Activated CD8-positive, alpha-beta T cell treated with anti-CD3 and anti-CD28 coated beads for 36 hours (primary cell): Measurements from ENCODE around the gene PKIG. TPM values are rescaled to one million over a fixed set of nuclear protein-coding genes. Genes with fewer than 3 reads are reported as not detected.
A peak's percentile ranks its signal among the peaks of the same experiment; 100 is the strongest.

ENCODE experiments used
- ATAC-seq: fragments of 200-7000 bp; cut with Tn5 transposase; one replicate; pipeline ENCODE4 v1.10.0; 2021; ENCODE audit warnings: mild to moderate bottlenecking, moderate library complexity
- CTCF ChIA-PET: fragments of 350-600 bp; sonication (Branson Sonifier 250); formaldehyde crosslinking; loops from one replicate; lab custom pipeline; 2021; ENCODE audit warnings: antibody characterized with exemption; lab: Charles Lee
- POLR2A ChIA-PET: fragments of 350-600 bp; sonication (Branson Sonifier 250); formaldehyde crosslinking; loops from one replicate; lab custom pipeline; 2021; ENCODE audit warnings: antibody characterized with exemption; lab: Charles Lee
- DNase-seq: peaks from one replicate; pipeline ENCODE4 v3.0.0-alpha.2; 2020
- H3K27ac Mint-ChIP-seq: one replicate; pipeline ENCODE4 v1.8.0; 2021; ENCODE audit warnings: mild to moderate bottlenecking, mixed read lengths
- H3K27me3 Mint-ChIP-seq: one replicate; pipeline ENCODE4 v1.8.0; 2021; ENCODE audit warnings: mixed read lengths
- H3K36me3 Mint-ChIP-seq: one replicate; pipeline ENCODE4 v1.8.0; 2021; ENCODE audit warnings: low read depth, mixed read lengths
- H3K4me1 Mint-ChIP-seq: one replicate; pipeline ENCODE4 v1.8.0; 2021; ENCODE audit warnings: low read depth, mixed read lengths
- H3K4me3 Mint-ChIP-seq: one replicate; pipeline ENCODE4 v1.8.0; 2021; ENCODE audit warnings: mild to moderate bottlenecking, moderate library complexity, mixed read lengths
- H3K9me3 Mint-ChIP-seq: one replicate; pipeline ENCODE4 v1.8.0; 2021; ENCODE audit warnings: mixed read lengths
- intact Hi-C: fragments of 100-400 bp; cut with micrococcal nuclease; formaldehyde crosslinking; loops from one replicate; pipeline ENCODE4 v1.10.0; 2022
- total RNA-seq, 2 experiments: library from RNA; stranded (reverse); gene quantifications; one replicate each; pipeline ENCODE4 v1.2.3, GENCODE V29; 2021
- TF ChIP-seq, protein P1 (sequence below): fragments of 200-600 bp; IDR thresholded peaks from one replicate; pipeline ENCODE4 v1.8.0; 2022; ENCODE audit warnings: antibody characterized with exemption, mild to moderate bottlenecking

PKIG gene
- total RNA-seq, 2 experiments from 2014 or later = 4.8 TPM

DNA sequence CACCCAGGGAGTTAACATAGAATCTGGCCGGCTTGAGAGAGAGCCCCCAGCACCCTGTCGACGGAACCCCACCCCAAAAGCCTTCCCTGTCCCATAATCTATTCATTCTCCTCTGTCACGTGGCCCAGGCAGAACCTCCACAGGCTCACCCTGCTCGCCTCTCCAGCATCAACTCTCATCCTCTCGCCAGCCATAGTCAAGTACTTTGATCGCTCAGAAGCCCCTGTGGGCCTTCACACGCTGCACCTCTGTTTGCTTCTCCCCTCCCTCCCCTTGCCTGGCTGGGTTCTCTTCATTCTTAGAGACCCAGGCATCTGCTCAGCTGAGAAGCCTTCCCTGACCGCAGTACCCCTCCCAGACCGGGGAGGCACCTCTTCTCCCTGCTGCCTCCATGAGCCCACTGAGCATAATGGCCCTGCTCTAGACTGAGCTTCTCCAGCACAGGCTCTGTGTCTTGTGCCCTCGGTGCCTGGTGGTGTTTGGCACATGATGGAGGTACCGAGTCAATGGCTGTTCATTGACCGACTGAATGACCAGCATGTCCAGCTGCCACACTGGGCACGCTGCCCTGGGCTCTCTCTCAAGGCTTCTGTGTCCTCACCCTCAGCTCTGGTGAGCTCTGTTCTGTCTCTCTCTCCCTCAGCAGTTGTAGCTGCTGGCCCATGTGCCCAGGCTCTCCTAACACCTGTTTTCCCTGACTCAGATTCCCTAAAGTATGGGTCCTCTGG, 33.7 kb downstream of the PKIG start:
- Mint-ChIP-seq H3K4me3 (no peak overlapping the region), H3K27ac (peak overlapping the region; percentile 81), H3K4me1 (peaks cover 60% of the 10 kb centered on the region), H3K36me3 (peaks cover 27% of the 10 kb centered on the region), H3K27me3 (no peaks in the 10 kb centered on the region), H3K9me3 (no peaks in the 10 kb centered on the region)
- intact Hi-C loops = loop anchor here (10.0 kb wide), 2 partner anchors 59 to 141 kb away; partner anchors contain the start of gene TTPAL
- TF ChIP-seq, protein P1, sequence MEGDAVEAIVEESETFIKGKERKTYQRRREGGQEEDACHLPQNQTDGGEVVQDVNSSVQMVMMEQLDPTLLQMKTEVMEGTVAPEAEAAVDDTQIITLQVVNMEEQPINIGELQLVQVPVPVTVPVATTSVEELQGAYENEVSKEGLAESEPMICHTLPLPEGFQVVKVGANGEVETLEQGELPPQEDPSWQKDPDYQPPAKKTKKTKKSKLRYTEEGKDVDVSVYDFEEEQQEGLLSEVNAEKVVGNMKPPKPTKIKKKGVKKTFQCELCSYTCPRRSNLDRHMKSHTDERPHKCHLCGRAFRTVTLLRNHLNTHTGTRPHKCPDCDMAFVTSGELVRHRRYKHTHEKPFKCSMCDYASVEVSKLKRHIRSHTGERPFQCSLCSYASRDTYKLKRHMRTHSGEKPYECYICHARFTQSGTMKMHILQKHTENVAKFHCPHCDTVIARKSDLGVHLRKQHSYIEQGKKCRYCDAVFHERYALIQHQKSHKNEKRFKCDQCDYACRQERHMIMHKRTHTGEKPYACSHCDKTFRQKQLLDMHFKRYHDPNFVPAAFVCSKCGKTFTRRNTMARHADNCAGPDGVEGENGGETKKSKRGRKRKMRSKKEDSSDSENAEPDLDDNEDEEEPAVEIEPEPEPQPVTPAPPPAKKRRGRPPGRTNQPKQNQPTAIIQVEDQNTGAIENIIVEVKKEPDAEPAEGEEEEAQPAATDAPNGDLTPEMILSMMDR = no peak
- ATAC-seq = no peak
- ChIA-PET POLR2A (interaction anchor here (0.6 kb wide), 1 partner anchor 12 kb away, joined by 3 read pairs; no protein-coding TSS in a partner anchor), CTCF (interaction anchor here (0.8 to 1.8 kb wide), 4 partner anchors 13 to 117 kb away, joined by 3 to 11 read pairs (median 5); no protein-coding TSS in a partner anchor)
- DNase-seq = peak; percentile 12

DNA sequence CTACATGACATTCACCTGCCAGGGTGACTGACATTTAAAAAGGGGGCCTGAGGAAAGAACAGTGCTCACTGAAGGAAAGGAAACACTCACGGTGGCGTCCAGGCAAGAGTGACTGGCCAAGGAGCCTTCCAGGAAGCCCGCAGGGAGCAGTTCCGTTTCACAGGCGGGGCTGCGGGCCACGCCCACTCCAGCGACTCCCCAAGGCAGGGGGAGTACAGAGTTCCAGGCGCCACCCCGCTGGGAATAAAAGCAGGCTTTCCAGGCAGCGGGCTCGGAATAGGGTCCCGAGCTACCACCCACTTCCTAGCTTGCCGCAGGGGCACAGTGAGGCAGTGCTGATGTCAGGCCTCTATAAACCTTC, 34.2 kb downstream of the PKIG start:
- POLR2A ChIA-PET = interaction anchor here (0.6 to 0.9 kb wide), 2 partner anchors 13 to 16 kb away, joined by 3 to 4 read pairs; no protein-coding TSS in a partner anchor
- peaks cover 58% of the 10 kb centered on the region for H3K4me1 Mint-ChIP-seq
- no peak overlapping the region for H3K27ac Mint-ChIP-seq

GRCh38 chr20:44618318-44618731, 35.9 kb downstream of the PKIG start:
- no peak overlapping the region for H3K4me3 Mint-ChIP-seq
- peaks cover 49% of the 10 kb centered on the region for H3K36me3 Mint-ChIP-seq
- peaks cover 54% of the 10 kb centered on the region for H3K4me1 Mint-ChIP-seq
- H3K27me3 Mint-ChIP-seq = no peaks in the 10 kb centered on the region
- DNase-seq = peak; percentile 60
- ATAC-seq = peak; percentile 55
- TF ChIP-seq, protein P1 = no peak
- intact Hi-C loops = loop anchor here (10.0 kb wide), 2 partner anchors 56 to 144 kb away; partner anchors contain the start of gene TTPAL
- peak overlapping the region; percentile 65 for H3K27ac Mint-ChIP-seq
- ChIA-PET CTCF (interaction anchor here (1.0 to 1.4 kb wide), 7 partner anchors 8 to 234 kb away, joined by 3 to 8 read pairs (median 3); no protein-coding TSS in a partner anchor), POLR2A (interaction anchor here (1.1 kb wide), 1 partner anchor 27 kb away, joined by 3 read pairs; no protein-coding TSS in a partner anchor)
- H3K9me3 Mint-ChIP-seq = no peaks in the 10 kb centered on the region

More for the DNA sequence above, 34.2 kb downstream of the PKIG start:
- no peak for DNase-seq
- Mint-ChIP-seq H3K36me3 (peaks cover 31% of the 10 kb centered on the region), H3K9me3 (no peaks in the 10 kb centered on the region), H3K4me3 (no peak overlapping the region), H3K27me3 (no peaks in the 10 kb centered on the region)
- TF ChIP-seq, protein P1 = no peak
- intact Hi-C loops = loop anchor here (10.0 kb wide), 2 partner anchors 58 to 142 kb away; partner anchors contain the start of gene TTPAL
- no peak for ATAC-seq
- CTCF ChIA-PET = interaction anchor here (0.8 to 1.8 kb wide), 6 partner anchors 14 to 399 kb away, joined by 3 to 11 read pairs (median 6); no protein-coding TSS in a partner anchor

- Mint-ChIP-seq H3K4me3 (no peak overlapping the region), H3K27ac (no peak overlapping the region), H3K27me3 (no peaks in the 10 kb centered on the region), H3K4me1 (peaks cover 48% of the 10 kb centered on the region), H3K36me3 (peaks cover 52% of the 10 kb centered on the region), H3K9me3 (no peaks in the 10 kb centered on the region)
- DNase-seq = no peak
- ATAC-seq = no peak
- POLR2A ChIA-PET = interaction anchor here (0.7 kb wide), 1 partner anchor 16 kb away, joined by 3 read pairs; no protein-coding TSS in a partner anchor
- intact Hi-C loops = loop anchor here (10.0 kb wide), 2 partner anchors 56 to 144 kb away; partner anchors contain the start of gene TTPAL
- CTCF ChIA-PET = interaction anchor here (1.0 to 1.4 kb wide), 4 partner anchors 9 to 65 kb away, joined by 3 to 8 read pairs (median 6); no protein-coding TSS in a partner anchor
- TF ChIP-seq, protein P1 = no peak
Observed at GRCh38 chr20:44619294-44619693, 36.9 kb downstream of the PKIG start.
